T-helper 2 cell (primary cell): ENCODE data around the gene LMTK3.
A peak's percentile ranks its signal among the peaks of the same experiment; 100 is the strongest.
"Not testable (repeated sequence)": the region's sequence is repeated elsewhere in the genome, so short reads cannot be mapped to it uniquely, and the experiment has no call there.

ENCODE experiments used
- DNase-seq, 5 experiments: peaks; one replicate each; pipeline versions ENCODE4 v3.0.0 to v3.0.0-alpha.2; 2012 to 2022

The LMTK3 gene

DNA sequence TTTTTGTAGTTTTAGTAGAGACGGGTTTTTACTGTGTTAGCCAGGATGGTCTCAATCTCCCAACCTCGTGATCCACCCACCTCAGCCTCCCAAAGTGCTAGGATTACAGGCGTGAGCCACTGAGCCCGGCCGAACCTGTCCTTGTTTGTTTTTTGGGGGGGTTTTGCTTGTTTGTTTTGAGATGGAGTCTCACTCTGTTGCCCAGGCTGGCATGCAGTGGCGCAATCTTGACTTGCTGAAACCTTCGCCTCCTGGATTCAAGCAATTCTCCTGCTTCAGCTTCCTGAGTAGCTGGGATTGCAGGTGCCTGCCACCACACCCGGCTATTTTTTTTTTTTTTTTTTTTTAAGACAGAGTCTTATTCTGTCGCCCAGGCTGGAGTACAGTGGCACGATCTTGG, 24.9 kb downstream of the LMTK3 start:
- DNase-seq: not testable (repeated sequence)

DNA sequence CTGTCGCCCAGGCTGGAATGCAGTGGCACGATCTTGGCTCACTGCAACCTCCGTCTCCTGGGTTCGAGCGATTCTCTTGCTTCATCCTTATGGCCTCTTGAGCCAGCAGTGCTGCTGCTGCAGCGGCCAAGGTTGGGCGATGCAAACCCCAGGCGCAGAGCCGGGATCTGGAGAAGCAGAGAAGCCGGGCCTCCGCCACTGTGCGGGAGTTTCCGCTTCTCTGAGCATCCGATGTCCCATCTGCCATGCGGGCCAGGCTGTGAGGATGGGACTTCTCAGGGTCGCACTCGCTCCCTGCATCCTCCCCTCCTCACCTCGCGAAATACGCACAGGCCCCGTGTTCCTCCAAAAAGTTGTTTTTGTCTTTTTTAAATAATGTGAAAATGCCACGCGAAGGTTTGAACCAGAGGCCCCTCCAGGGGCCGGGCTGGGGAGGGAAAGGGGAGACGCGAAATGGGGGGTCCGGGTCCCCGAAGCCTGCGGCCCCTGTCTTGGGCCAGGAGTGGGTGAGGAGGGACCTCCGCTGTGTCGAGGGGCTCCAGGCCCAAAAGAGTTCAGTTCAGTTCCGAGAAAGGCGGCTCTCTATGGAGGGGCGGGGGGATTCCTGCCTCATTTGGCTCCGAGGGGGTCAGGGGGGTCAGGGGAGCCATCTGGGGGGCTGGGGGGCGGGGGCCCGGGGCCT, 26.6 kb downstream of the LMTK3 start:
- DNase-seq: no peak

- DNase-seq: no peak
These were observed 27.3 kb downstream of the LMTK3 start for GRCh38 chr19:48484247-48484893.

- DNase-seq: no peak
These were observed 28.3 kb downstream of the LMTK3 start for GRCh38 chr19:48483301-48483700.

DNA sequence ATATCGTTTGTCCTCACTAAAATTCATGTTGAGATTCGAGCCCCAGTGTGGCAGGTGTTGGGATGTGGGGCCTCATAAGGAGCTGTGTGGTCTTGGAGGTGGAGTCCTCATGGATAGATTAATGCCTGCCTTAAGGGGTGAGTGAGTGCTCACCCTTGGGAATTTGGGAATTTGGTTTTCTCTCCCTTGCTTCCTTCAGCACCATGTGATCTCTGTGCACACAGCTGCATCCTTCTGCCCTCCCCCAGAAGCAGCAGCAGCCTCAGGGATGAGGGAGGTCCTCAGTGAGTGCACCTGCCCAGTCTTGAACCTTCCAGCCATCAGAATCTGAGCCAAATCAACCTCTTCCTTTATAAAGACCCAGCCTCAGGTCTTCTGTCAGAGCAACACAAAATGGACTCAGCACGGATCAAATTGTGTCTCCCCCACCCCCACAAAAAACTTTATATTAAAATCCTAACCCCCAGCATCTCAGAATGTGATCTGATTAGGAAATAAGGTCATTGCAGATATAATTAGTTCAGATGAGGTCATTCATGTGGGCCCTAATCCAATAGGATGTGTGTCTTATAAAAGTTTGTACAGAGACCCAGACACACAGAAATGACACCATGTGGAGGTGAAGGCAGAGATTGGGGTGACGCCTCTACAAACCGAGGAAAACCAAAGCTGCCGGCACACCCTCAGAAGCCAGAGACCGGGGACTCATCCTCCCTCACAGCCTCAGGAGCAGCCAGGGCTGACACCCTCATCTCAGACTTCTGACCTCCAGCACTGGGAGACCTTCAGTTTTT, 29.6 kb downstream of the LMTK3 start:
- DNase-seq: no peak

DNA sequence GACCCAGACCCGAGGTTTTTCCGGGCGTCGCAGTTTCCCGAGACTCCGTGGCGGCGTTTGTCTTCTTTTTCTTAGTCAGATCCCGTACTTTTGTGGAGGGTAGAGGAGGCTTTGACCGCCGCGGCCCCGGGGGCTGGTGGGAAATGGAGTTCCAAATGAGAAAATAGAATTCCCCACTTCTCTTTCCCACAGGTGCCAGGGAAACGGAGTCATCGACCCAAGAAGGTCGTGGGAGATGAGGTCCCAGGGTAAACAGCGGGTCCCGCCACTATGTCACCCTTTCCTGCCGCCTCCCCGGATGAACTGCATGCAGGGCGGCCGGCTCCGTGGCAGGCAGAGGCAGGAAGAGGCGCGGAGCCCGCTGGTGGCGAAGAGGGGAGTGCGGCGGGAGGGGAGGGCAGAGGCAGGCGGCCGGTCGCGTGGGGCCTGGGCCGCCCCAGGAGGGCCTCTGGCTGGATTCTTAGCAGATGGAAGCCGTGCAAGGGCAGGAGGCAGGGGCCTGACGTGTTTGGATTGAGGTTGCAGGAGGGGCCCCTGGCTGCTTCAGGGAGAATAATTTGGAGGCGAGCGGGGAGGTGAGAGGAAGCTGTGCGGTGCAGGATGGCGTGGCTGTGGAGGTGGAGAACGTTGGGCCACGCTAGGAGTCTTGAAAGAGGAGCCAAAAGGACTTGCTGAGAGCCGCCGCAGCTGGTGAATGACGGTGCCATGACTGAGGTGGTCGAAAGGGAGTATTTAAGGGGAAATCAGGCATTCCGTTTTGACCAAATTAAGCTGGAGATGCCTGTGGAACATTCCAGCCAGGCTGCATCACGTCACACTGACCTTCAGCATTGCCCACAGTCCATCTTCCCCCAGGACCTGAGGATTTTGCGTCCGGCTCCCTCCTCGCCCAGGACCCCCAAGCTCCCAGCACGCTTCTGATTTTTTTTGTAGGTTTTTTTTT, 30.8 kb downstream of the LMTK3 start:
- DNase-seq: peak; percentile 33 to 65 (median 46)

DNA sequence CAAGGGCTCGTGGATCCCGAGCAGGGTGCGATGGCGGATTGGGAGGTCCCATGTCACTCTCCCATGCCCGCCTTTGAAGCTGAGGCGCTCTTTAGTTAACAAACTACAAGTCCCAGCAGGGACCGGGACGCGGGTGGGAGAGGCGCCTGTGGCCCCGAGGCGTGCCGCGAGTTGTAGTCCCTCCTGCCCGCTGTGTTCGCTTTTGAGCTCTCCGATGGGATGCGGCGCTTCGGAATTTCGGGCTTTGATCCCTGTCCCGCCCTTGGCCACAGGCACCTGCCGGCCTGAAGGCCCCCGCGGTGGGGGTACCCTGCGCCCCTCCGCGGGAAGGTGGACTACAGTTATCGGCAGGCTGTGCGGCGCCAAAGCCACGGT, 31.5 kb downstream of the LMTK3 start:
- DNase-seq: peak in 1 of 5 experiments; percentile 23

DNA sequence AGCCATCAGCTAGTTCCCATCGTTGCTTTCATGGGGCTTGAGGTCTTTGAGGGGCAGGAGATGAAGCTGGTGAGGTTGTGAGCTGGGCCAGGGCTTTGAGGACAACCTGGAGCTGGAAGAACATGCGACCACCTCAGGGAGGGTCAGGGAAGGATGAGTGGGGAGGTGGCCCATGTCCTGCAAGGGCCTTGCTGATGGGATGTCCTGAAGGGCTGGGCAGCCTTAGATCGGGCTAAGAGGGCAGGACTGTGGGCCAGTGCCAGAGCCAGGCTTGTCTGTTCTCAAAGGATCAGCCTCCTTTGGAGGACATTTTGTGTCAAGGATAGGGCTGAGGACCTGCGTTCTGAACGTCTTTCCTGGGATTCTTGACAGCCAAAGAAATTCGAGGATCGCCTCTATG, 31.9 kb downstream of the LMTK3 start:
- no peak for DNase-seq

DNA sequence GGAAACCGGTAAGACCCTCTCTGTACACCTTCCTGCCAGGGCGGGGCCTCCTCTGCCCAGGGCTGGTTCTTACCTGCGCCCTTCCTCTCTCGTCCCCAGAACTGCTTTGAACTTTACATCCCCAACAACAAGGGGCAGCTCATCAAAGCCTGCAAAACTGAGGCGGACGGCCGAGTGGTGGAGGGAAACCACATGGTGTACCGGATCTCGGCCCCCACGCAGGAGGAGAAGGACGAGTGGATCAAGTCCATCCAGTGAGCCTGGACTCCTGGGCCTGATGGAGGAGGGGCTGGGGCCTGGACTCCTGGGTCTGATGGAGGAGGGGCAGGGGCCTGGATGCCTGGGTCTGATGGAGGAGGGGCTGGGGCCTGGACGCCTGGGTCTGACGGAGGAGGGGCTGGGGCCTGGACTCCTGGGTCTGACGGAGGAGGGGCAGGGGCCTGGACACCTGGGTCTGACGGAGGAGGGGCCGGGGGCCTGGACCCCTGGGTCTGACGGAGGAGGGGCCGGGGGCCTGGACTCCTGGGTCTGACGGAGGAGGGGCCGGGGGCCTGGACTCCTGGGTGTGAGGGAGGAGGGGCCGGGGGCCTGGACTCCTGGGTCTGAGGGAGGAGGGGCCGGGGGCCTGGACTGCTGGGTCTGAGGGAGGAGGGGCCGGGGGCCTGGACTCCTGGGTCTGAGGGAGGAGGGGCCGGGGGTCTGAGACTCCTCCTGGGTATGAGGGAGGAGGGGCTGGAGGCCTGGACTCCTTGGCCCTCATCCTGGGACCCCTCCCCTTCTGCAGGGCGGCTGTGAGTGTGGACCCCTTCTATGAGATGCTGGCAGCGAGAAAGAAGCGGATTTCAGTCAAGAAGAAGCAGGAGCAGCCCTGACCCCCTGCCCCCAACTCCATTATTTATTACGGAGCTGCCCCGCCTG, 33.0 kb downstream of the LMTK3 start:
- DNase-seq: no peak

DNA sequence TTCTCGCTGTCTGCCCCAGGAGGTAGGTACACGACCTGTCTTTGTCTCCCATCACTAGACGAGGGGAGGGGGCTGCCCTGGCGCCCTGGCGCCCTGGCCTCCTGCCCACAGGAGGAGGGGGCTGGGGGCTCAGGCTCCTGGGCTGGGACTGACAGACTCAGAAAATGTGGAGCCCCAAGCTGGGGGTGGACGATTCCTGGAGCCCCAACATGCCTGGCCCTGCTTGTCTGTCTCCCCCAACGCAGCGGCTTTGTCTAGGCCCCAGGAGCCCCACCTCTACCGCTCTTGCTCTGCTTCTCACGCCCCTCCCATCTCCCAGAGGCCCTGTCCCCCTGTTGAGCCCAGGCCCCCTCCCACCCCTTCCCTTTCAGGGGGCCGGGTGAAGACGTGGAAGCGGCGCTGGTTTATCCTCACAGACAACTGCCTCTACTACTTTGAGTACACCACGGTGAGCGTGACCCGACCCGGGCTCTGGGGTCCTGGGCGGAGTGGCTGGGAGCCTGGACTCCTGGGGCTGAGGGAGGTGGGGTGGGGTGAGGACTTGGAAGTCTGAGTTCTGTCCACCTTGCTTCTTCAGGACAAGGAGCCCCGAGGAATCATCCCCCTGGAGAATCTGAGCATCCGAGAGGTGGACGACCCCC, 33.8 kb downstream of the LMTK3 start:
- DNase-seq: no peak

GRCh38 chr19:48477067-48477685, 34.5 kb downstream of the LMTK3 start:
- no peak for DNase-seq

DNA sequence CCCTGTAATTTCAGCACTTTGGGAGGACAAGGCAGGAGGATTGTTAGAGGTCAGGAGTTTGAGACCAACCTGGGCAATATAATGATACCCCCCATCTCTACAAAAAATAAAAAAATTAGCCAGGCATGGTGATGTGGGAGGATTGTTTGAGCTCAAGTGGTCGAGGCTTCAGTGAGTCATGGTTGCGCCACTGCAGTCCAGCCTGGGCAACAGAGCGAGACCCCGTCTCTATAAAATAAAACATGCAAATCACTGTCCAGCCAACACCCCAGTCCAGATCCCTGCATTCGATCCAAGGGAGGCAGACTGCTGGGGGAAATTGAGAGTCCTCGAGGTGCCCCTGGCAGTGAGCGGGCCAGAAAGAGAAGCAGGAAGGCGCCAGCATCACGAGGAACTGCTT, 35.5 kb downstream of the LMTK3 start:
- DNase-seq: no peak

DNA sequence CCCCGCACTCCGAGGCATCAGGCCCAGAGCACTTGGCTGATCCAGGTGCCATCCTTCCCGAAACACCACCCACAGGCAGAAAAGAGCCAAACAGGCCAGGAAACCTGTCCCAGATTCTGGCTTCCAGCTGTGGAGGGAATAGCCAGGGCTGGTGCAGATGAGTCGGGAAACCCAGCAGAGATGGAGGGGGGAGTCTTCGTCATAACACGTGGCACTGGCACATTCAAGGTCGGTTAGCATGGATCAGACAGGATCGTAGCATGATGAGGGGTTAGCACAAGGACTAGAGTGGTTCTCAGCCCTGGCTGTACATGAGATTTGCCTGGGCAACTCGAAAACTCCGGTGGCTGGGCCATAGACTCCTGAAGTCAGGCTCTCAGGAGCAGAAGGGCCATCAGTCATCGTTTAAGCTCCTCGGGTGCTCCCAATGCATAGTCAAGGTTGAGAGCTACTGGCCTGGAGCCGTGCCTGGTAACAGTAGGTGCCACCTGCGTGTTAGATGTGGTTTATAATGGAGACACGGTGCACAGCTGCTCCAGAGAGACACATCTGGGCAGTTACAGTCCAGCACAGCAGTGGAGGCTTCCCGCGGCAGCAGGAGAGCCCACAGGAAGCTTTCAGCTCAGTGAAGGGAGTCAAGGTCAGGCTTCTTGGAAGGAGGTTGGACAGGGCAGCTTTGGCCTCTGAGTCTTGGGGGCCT, 36.1 kb downstream of the LMTK3 start:
- no peak for DNase-seq

DNA sequence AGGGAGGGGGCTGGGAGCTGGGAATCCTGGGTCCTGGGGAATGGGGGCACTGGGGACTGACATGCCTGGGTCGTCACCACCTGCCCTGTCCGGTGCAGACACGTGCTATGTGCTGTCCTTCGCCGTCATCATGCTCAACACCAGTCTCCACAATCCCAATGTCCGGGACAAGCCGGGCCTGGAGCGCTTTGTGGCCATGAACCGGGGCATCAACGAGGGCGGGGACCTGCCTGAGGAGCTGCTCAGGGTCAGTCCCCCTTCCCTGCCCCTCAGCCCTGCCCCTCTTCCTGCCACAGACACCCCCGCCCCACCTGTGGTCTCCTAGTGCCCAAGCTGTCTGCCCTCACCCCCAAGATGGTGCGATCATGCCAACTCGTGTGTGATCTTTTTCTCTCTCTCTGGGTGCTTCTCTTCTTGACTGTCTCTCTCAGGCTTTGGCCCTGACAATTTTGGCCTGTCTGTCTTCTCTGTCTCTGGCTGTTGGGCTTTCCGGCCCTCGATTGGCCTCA, 37.5 kb downstream of the LMTK3 start:
- no peak for DNase-seq

DNA sequence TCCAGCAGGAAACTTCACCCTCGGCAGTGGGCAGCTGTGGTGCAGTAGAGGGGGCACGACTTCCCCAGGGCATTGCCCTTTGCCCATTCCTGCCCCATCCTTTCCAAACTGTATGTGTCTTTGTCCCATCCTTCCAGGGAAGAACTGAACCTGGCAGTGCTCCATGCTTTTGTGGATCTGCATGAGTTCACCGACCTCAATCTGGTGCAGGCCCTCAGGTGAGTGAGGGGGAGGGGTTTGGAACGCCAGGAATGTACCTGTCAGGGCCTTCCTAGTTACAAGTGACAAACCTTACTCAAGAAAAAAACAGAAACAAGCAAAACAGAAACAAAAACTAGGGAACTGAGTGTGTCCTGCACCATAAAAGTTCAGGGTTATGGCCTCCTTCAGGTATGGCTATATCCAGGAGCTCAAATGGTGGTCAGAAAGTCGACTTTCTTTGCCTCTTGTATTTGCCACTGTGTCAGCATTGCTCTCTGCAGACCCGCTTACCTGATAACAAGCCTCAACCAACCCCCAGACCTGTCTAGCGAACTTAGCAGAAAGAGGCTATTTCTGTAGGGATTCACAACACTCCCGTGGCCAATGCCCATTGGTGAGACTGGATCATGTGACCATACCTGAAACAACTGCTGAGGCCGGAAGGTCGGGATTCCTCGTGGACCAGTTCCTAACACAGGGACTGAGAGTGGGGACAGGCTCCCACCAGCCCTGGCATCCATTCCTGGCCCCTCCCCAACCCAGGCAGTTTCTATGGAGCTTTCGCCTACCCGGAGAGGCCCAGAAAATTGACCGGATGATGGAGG, 38.3 kb downstream of the LMTK3 start:
- no peak for DNase-seq

DNA sequence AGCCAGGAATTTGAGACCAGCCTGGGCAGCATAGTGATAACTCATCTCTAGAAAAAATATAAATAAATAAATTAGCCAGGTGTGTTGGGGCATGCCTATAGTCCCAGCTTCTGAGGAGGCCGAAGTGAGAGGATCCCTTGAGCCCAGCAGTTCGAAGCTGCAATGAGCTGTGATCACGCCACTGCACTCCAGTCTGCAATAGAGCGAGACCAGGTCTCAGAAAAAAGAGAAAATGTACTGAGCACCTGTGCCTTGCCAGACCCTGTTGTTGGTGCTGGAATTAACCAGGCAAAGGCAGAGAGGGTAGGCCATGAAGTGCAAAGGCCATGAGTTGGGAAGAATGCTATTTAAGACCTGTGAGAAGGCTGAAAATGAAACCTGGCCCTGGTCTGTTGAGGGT, 39.8 kb downstream of the LMTK3 start:
- no peak for DNase-seq

DNA sequence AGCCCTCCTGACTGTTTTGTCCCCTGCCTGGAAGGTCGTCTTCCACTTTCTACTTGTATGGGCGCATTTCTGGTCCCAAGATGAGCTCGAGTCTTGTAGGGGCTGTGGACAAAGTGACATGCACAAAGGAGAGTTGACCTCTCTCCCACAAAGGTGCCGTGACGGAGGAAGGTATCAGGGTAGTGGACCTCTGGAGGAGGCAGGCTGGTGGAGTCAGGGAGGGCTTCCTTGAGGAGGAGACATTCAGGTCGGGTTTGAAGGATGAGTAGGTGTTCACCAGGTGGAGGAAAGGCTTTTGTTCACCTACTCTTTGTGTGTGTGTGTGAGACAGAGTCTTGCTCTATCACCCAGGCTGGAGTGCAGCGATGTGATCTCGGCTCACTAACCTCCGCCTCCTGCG, 40.8 kb downstream of the LMTK3 start:
- DNase-seq: no peak

- no peak for DNase-seq
These were observed 41.5 kb downstream of the LMTK3 start for GRCh38 chr19:48469934-48470680.
